K562 (cell line): Measurements from ENCODE around the gene S100A10. TPM values are rescaled to one million over a fixed set of nuclear protein-coding genes. Genes with fewer than 3 reads are reported as not detected.
A peak's percentile ranks its signal among the peaks of the same experiment; 100 is the strongest.

Experiments
- CCNT2 ChIP-seq: IDR thresholded peaks from 2 replicates; pipeline ENCODE4 v1.6.1; 2011; ENCODE audit warnings: borderline replicate concordance, low read depth, mild to moderate bottlenecking, moderate library complexity, mixed read lengths, low read length; ENCODE audit not compliant: insufficient read length; ENCODE audit errors: extremely low read depth
- CTBP1 ChIP-seq: fragments of 450-650 bp; IDR thresholded peaks from 2 replicates; pipeline ENCODE4 v1.6.1; 2016; ENCODE audit warnings: borderline replicate concordance
- CXXC5 ChIP-seq: fragments of 250-450 bp; sonication (Bioruptor Pico); IDR thresholded peaks from 2 replicates; pipeline ENCODE4 v1.8.0; 2022; ENCODE audit warnings: inconsistent platforms, mild to moderate bottlenecking, moderate library complexity
- ETV1 ChIP-seq: fragments of 450-650 bp; conservative IDR thresholded peaks from 2 replicates; pipeline ENCODE4 v1.6.1; 2016; ENCODE audit warnings: missing genetic modification characterization, control low read depth, low read depth, missing compliant biosample characterization
- MXI1 ChIP-seq: IDR thresholded peaks from 2 replicates; pipeline ENCODE4 v1.6.1; 2011; ENCODE audit warnings: low read depth, mild to moderate bottlenecking, improper control_type of control experiment, low read length
- NCOA1 ChIP-seq: fragments of 450-650 bp; IDR thresholded peaks from 2 replicates; pipeline ENCODE4 v1.6.1; 2016; ENCODE audit warnings: low read depth
- SMC3 ChIP-seq: conservative IDR thresholded peaks from 2 replicates; pipeline ENCODE4 v1.6.1; 2011; ENCODE audit warnings: low read depth, low read length, improper control_type of control experiment; ENCODE audit not compliant: insufficient read depth
- U2AF2 ChIP-seq: fragments of 200-400 bp; formaldehyde crosslinking; optimal IDR thresholded peaks from 2 replicates; pipeline ENCODE3; 2017; ENCODE audit warnings: low read depth, mild to moderate bottlenecking, low read length
- polyA plus RNA-seq, 8 experiments: library from polyadenylated mRNA; depleted of rRNA in 4 of 8; stranded (reverse) in 5 of 8; unstranded in 3 of 8; fragments of >200 nt; fragmentation: Nextera tagmentation in 2 of 8; fragmentation: Illumina TruSeq in 1 of 8; extraction: Ambion mirVana in 2 of 8; extraction: Trizol in 1 of 8; gene quantifications; 2 replicates each; pipeline versions ENCODE4 v1.2.1 to v1.2.3, GENCODE V29; 2011 to 2014; ENCODE audit warnings: inconsistent platforms in 1 of 8, missing spikeins in 1 of 8
- total RNA-seq, 7 experiments: library from RNA; depleted of rRNA in 6 of 7; stranded (reverse); fragments of >200 nt in 6 of 7; fragmentation: Illumina TruSeq in 2 of 7; extraction: Trizol in 2 of 7; gene quantifications; 2 replicates each; pipeline versions ENCODE4 v1.2.1 to v1.2.3, GENCODE V29; 2011 to 2021; ENCODE audit warnings: low replicate concordance in 1 of 7
- TF ChIP-seq, protein P1 (sequence below), 2 experiments: fragments of 200-800 bp in 1 of 2; sonication (Bioruptor generic) in 1 of 2; sonication (generic) in 1 of 2; formaldehyde crosslinking in 1 of 2; IDR thresholded peaks in 1 of 2; conservative IDR thresholded peaks in 1 of 2; 2 replicates each; pipeline versions ENCODE4 v1.5.0 to v1.6.1; 2016 to 2020; ENCODE audit warnings: missing compliant biosample characterization in 1 of 2, missing genetic modification characterization in 1 of 2, missing genetic modification reagents in 1 of 2
- TF ChIP-seq, protein P2 (sequence below), 2 experiments: fragments of 450-650 bp; IDR thresholded peaks; 2 replicates each; pipeline ENCODE4 v1.6.1; 2016; ENCODE audit warnings: mild to moderate bottlenecking in 2 of 2, borderline replicate concordance in 1 of 2, low read depth in 1 of 2, moderate library complexity in 1 of 2
- TF ChIP-seq, protein P3 (sequence below): fragments of 200-800 bp; sonication (Bioruptor generic); IDR thresholded peaks from 2 replicates; pipeline ENCODE4 v1.6.1; 2017; ENCODE audit warnings: missing genetic modification characterization, missing compliant biosample characterization

The S100A10 gene
- total and polyA plus RNA-seq, 9 of the 15 experiments (the other 6 are each of a cell fraction or from before 2014, with no cell fraction given): 0.32 to 1.6 (median 0.50) TPM; not detected in 3

DNA sequence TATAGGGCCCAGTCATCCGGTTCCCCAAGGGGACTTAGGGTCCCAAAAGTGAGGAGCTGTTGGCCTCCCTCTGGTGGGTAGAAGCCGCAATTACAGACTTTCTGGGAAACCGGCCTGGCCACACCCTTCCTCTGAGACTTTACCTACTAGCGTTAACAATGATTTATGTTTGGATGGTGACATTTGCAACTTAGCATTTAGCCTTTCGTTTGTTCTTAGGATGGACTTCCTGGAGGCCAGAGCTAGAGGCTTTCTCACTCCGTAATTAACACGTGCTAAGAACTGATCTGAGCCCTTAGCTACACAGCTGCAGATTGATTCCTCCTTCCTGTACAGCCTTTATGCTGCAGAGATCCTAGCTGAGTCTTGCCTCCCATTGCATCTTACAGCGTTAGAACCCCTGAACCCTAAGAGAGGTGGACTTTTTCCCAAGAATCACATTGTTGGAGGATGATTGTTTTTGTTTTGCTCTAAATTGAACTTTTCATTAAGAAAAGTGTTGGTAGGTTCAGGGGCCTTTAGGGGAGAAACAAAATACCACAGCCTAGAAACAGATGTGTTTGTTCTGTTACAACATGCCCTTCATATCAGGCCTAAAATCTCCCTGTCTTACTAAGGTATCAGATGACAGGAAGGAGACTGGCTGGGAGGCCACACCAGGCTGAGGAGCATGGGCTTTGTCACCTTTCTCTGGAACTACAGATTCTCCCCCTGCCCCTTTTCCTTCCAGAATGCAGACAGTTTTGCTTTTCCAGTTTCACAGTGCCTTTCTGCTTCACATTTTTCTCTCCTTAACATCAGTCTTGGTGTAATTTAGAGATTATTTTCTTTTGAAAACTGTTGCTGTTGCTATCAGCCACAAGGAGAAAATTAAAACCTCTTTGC, 41.2 kb upstream of the S100A10 start (continued):
- TF ChIP-seq, protein P1, sequence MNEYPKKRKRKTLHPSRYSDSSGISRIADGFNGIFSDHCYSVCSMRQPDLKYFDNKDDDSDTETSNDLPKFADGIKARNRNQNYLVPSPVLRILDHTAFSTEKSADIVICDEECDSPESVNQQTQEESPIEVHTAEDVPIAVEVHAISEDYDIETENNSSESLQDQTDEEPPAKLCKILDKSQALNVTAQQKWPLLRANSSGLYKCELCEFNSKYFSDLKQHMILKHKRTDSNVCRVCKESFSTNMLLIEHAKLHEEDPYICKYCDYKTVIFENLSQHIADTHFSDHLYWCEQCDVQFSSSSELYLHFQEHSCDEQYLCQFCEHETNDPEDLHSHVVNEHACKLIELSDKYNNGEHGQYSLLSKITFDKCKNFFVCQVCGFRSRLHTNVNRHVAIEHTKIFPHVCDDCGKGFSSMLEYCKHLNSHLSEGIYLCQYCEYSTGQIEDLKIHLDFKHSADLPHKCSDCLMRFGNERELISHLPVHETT (CRISPR knock-in tag; conservative IDR thresholded peaks at IDR 0.05 in 1 of 2, IDR thresholded peaks at IDR 0.05 in 1 of 2): peak in 1 of 2 experiments; percentile 27; a peak in 1 of 4 replicates
- TF ChIP-seq NCOA1: 0 out of 2 replicates have a peak, but pooled peaks have one; percentile 35
- TF ChIP-seq ETV1 (tag): peak; percentile 60
- TF ChIP-seq MXI1: 0 out of 2 replicates have a peak, but pooled peaks have one; percentile 42
- TF ChIP-seq, protein P2, sequence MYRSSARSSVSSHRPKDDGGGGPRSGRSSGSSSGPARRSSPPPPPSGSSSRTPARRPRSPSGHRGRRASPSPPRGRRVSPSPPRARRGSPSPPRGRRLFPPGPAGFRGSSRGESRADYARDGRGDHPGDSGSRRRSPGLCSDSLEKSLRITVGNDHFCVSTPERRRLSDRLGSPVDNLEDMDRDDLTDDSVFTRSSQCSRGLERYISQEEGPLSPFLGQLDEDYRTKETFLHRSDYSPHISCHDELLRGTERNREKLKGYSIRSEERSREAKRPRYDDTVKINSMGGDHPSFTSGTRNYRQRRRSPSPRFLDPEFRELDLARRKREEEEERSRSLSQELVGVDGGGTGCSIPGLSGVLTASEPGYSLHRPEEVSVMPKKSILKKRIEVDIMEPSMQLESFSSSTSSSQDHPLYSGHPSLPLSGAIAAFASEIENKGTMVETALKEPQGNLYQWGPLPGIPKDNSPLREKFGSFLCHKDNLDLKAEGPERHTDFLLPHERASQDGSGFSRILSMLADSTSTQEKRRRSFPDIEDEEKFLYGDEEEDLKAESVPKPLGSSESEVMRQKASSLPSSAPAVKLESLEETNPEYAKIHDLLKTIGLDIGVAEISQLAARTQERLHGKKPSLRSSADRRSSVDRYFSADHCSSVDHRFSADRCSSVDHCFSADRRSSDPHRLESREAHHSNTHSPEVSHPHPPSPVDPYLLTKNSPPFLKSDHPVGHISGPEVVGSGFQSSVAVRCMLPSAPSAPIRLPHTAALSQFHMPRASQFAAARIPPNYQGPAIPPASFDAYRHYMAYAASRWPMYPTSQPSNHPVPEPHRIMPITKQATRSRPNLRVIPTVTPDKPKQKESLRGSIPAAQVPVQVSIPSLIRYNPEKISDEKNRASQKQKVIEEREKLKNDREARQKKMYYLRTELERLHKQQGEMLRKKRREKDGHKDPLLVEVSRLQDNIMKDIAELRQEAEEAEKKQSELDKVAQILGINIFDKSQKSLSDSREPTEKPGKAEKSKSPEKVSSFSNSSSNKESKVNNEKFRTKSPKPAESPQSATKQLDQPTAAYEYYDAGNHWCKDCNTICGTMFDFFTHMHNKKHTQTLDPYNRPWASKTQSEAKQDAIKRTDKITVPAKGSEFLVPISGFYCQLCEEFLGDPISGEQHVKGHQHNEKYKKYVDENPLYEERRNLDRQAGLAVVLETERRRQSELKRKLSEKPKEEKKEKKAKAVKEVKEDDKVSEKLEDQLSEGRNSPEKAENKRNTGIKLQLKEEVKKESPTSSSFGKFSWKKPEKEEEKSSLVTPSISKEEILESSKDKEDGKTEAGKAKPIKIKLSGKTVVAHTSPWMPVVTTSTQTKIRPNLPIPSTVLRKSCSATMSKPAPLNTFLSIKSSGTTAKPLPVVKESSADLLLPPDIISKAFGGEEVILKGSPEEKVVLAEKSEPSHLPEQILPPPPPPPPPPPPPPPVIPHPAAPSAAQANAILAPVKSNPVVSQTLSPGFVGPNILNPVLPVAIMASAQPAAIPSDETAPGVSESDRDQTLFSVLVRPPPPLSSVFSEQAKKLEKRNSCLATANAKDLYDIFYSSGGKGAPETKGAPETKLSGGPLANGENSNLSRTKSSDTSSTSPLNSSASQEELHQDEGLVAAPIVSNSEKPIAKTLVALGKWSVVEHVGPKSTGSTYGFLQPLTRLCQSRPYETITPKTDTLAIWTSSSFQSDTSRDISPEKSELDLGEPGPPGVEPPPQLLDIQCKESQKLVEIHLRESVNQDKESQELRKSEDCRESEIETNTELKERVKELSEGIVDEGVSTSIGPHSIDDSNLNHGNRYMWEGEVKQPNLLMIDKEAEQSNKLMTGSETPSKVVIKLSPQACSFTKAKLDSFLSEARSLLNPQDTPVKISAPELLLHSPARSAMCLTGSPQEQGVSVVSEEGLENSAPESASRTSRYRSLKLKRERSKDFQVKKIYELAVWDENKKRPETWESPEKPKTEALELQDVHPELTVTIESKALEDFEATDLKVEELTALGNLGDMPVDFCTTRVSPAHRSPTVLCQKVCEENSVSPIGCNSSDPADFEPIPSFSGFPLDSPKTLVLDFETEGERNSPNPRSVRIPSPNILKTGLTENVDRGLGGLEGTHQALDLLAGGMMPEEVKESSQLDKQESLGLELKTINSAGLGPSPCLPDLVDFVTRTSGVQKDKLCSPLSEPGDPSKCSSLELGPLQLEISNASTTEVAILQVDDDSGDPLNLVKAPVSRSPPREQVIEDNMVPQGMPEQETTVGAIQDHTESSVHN (IDR thresholded peaks at IDR 0.05; ENCODE audit: borderline replicate concordance in 1 of 2, low read depth in 1 of 2): peak in 1 of 2 experiments; percentile 51; a peak in 2 of 4 replicates
- no peak for TF ChIP-seq U2AF2
- TF ChIP-seq CXXC5: peak; percentile 88
- TF ChIP-seq, protein P3, sequence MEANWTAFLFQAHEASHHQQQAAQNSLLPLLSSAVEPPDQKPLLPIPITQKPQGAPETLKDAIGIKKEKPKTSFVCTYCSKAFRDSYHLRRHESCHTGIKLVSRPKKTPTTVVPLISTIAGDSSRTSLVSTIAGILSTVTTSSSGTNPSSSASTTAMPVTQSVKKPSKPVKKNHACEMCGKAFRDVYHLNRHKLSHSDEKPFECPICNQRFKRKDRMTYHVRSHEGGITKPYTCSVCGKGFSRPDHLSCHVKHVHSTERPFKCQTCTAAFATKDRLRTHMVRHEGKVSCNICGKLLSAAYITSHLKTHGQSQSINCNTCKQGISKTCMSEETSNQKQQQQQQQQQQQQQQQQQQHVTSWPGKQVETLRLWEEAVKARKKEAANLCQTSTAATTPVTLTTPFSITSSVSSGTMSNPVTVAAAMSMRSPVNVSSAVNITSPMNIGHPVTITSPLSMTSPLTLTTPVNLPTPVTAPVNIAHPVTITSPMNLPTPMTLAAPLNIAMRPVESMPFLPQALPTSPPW (CRISPR knock-in tag): peak; percentile 26; the same call in 1 of the 2 replicates
- TF ChIP-seq CCNT2: no peak
- 0 out of 2 replicates have a peak, but pooled peaks have one; percentile 41 for TF ChIP-seq SMC3
- peak; percentile 63; the same call in 1 of the 2 replicates for TF ChIP-seq CTBP1
